ENCODE data around the gene SUB1. TPM values are rescaled to one million over a fixed set of nuclear protein-coding genes. Genes with fewer than 3 reads are reported as not detected.

Gene SUB1
- polyA plus RNA-seq, 1 donor (not counting 4 experiments of a cell fraction or from before 2014, with no cell fraction given): 432 TPM

DNA sequence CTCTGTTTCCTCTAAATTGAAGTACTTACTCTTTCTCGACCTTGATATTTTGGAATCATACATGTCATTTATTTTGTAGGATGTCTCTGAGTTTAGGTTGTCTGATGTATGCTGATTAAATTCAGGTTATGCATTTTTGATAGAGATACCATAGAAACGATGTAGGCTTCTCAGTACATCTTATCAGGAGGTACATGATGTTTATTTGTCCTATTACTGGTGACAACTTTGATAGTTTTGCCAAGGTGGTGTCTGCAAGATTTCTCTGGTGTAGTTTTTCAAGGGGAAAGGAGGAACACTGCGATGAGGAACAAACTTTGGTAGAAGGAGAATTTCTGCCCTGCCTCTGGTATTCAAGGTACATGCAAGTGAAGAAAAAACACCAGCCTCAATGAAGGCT is 29.9 kb downstream of the SUB1 start:
- dilution Hi-C loops (cut with MboI; ENCODE audit: extremely low pct_ligation_motif_present, low sequenced_read_pairs): no loop called here
- H3K27me3 ChIP-seq (ENCODE audit: control insufficient read depth, extremely low read depth, insufficient read depth, low read length): no peaks in the 10 kb centered on the region
- H4K20me1 ChIP-seq (ENCODE audit: control insufficient read depth, extremely low read depth, insufficient read depth, low read length): no peaks in the 10 kb centered on the region

DNA sequence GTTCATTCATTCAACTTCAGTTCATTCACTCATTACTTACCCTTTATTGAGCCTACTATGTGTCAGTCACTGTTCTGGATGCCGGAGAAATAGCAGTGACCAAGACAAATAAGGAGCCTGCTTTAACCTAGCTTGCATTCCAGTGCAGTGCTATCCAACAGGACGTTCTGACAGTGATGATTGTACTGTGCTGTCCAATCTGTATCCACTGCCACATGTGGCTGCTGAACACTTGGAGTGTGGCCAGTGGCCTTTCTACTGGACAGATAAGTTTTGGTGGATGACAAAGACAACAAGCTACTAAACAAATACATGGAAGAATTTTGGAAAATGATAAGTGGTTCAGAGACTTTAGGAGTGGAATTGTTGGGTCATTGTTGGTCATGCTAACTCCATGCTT is 33.6 kb downstream of the SUB1 start:
- Histone ChIP-seq H3K4me2 (ENCODE audit: control insufficient read depth, extremely low read depth, insufficient read depth, low read depth, low read length) (no peak overlapping the region), H3K79me2 (ENCODE audit: control insufficient read depth, insufficient read depth, low read length) (no peaks in the 10 kb centered on the region), H3K9me3 (ENCODE audit: control insufficient read depth, low read depth, low read length) (no peaks in the 10 kb centered on the region), H2AFZ (ENCODE audit: control insufficient read depth, low read length) (no peak overlapping the region), H3K27me3 (ENCODE audit: control insufficient read depth, extremely low read depth, insufficient read depth, low read length) (no peaks in the 10 kb centered on the region), H3K27ac (ENCODE audit: control insufficient read depth, insufficient read depth, low read length) (no peak overlapping the region), H3K9me1 (ENCODE audit: control insufficient read depth, extremely low read depth, insufficient read depth, low read length) (no peaks in the 10 kb centered on the region), H3K4me1 (ENCODE audit: control insufficient read depth, extremely low read depth, insufficient read depth, low read length) (no peaks in the 10 kb centered on the region), H3K36me3 (ENCODE audit: control insufficient read depth in 2 of 2, extremely low read depth in 1 of 2, insufficient read depth in 2 of 2, low read length in 2 of 2) (no peaks in the 10 kb centered on the region), H3K4me3 (ENCODE audit: control insufficient read depth in 2 of 3, extremely low read depth in 1 of 3, insufficient read depth in 2 of 3, low read depth in 1 of 3, low read length in 3 of 3) (no peak overlapping the region), H3K9ac (ENCODE audit: control insufficient read depth, extremely low read depth, insufficient read depth, low read length) (no peak overlapping the region), H4K20me1 (ENCODE audit: control insufficient read depth, extremely low read depth, insufficient read depth, low read length) (no peaks in the 10 kb centered on the region)
- FAIRE-seq: no peak
- dilution Hi-C loops (cut with MboI; ENCODE audit: extremely low pct_ligation_motif_present, low sequenced_read_pairs): no loop called here
- no peak for DNase-seq (ENCODE audit: low read depth, low spot score)
- TF ChIP-seq, protein P1, sequence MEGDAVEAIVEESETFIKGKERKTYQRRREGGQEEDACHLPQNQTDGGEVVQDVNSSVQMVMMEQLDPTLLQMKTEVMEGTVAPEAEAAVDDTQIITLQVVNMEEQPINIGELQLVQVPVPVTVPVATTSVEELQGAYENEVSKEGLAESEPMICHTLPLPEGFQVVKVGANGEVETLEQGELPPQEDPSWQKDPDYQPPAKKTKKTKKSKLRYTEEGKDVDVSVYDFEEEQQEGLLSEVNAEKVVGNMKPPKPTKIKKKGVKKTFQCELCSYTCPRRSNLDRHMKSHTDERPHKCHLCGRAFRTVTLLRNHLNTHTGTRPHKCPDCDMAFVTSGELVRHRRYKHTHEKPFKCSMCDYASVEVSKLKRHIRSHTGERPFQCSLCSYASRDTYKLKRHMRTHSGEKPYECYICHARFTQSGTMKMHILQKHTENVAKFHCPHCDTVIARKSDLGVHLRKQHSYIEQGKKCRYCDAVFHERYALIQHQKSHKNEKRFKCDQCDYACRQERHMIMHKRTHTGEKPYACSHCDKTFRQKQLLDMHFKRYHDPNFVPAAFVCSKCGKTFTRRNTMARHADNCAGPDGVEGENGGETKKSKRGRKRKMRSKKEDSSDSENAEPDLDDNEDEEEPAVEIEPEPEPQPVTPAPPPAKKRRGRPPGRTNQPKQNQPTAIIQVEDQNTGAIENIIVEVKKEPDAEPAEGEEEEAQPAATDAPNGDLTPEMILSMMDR (optimal IDR thresholded peaks at IDR 0.05 in 1 of 3, IDR thresholded peaks at IDR 0.05 in 1 of 3, conservative IDR thresholded peaks at IDR 0.05 in 1 of 3; ENCODE audit: extremely low read depth in 1 of 3, insufficient read depth in 2 of 3, low read length in 3 of 3): no peak
- TF ChIP-seq EZH2 (IDR thresholded peaks at IDR 0.05; ENCODE audit: low read length): no peak

More for the DNA sequence above, 29.9 kb downstream of the SUB1 start:
- Histone ChIP-seq H3K4me2 (ENCODE audit: control insufficient read depth, extremely low read depth, insufficient read depth, low read depth, low read length) (no peak overlapping the region), H3K4me1 (ENCODE audit: control insufficient read depth, extremely low read depth, insufficient read depth, low read length) (no peaks in the 10 kb centered on the region), H3K79me2 (ENCODE audit: control insufficient read depth, insufficient read depth, low read length) (no peaks in the 10 kb centered on the region), H3K4me3 (ENCODE audit: control insufficient read depth in 2 of 3, extremely low read depth in 1 of 3, insufficient read depth in 2 of 3, low read depth in 1 of 3, low read length in 3 of 3) (no peak overlapping the region), H3K9ac (ENCODE audit: control insufficient read depth, extremely low read depth, insufficient read depth, low read length) (no peak overlapping the region), H2AFZ (ENCODE audit: control insufficient read depth, low read length) (no peak overlapping the region), H3K9me3 (ENCODE audit: control insufficient read depth, low read depth, low read length) (no peaks in the 10 kb centered on the region), H3K36me3 (ENCODE audit: control insufficient read depth in 2 of 2, extremely low read depth in 1 of 2, insufficient read depth in 2 of 2, low read length in 2 of 2) (no peaks in the 10 kb centered on the region), H3K27ac (ENCODE audit: control insufficient read depth, insufficient read depth, low read length) (no peak overlapping the region), H3K9me1 (ENCODE audit: control insufficient read depth, extremely low read depth, insufficient read depth, low read length) (no peaks in the 10 kb centered on the region)
- DNase-seq (ENCODE audit: low read depth, low spot score) (no peak), FAIRE-seq (no peak)
- TF ChIP-seq, protein P1 (optimal IDR thresholded peaks at IDR 0.05 in 1 of 3, IDR thresholded peaks at IDR 0.05 in 1 of 3, conservative IDR thresholded peaks at IDR 0.05 in 1 of 3; ENCODE audit: extremely low read depth in 1 of 3, insufficient read depth in 2 of 3, low read length in 3 of 3): no peak
- no peak for TF ChIP-seq EZH2 (IDR thresholded peaks at IDR 0.05; ENCODE audit: low read length)

Data from keratinocyte (primary cell).